ENCODE results near the gene DDN. TPM values are rescaled to one million over a fixed set of nuclear protein-coding genes. Genes with fewer than 3 reads are reported as not detected.

Gene DDN
- total and polyA plus RNA-seq, 2 donors (not counting 1 experiment from before 2014, with no cell fraction given): 0.10 to 0.75 TPM

DNA sequence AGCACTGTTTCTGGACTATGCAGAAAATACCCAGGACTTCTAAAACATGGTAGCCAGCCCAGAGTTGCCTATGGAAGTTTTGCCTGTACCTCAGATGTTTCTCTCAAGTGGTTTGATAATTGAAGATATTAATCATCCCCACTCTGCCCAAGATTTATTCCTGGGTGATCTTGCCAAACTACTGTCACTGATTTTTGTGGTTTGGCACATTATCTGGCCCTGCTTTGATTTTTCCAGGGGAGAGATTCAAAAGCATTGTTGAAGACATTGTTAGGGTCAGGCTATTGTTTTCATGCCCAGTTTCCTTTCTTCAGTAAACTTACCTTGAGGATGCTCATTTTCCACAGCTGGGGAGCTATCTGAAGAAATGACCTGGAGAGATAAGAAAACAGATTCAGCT, 13.6 kb upstream of the DDN start:
- no peak for TF ChIP-seq EZH2 (IDR thresholded peaks at IDR 0.05; ENCODE audit: borderline replicate concordance, insufficient read depth, low read depth, low read length, poor library complexity, severe bottlenecking)
- TF ChIP-seq, protein P1, sequence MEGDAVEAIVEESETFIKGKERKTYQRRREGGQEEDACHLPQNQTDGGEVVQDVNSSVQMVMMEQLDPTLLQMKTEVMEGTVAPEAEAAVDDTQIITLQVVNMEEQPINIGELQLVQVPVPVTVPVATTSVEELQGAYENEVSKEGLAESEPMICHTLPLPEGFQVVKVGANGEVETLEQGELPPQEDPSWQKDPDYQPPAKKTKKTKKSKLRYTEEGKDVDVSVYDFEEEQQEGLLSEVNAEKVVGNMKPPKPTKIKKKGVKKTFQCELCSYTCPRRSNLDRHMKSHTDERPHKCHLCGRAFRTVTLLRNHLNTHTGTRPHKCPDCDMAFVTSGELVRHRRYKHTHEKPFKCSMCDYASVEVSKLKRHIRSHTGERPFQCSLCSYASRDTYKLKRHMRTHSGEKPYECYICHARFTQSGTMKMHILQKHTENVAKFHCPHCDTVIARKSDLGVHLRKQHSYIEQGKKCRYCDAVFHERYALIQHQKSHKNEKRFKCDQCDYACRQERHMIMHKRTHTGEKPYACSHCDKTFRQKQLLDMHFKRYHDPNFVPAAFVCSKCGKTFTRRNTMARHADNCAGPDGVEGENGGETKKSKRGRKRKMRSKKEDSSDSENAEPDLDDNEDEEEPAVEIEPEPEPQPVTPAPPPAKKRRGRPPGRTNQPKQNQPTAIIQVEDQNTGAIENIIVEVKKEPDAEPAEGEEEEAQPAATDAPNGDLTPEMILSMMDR (IDR thresholded peaks at IDR 0.05): no peak
- Histone ChIP-seq H3K27me3 (replicated peaks in 1 of 4; ENCODE audit: control extremely low read depth in 1 of 4, control insufficient read depth in 3 of 4, insufficient read depth in 4 of 4, low read length in 3 of 4) (no peaks in the 10 kb centered on the region), H3K36me3 (replicated peaks in 1 of 2; ENCODE audit: control extremely low read depth in 1 of 2, control insufficient read depth in 1 of 2, extremely low read depth in 1 of 2, insufficient read depth in 2 of 2, low read length in 1 of 2) (peaks cover 2 to 36% of the 10 kb centered on the region in 2 experiments), H3K4me2 (replicated peaks; ENCODE audit: low read depth, low read length, poor library complexity, severe bottlenecking) (no peak overlapping the region), H2AFZ (ENCODE audit: insufficient read depth, low read depth, low read length, poor library complexity, severe bottlenecking) (no peak overlapping the region), H3K27ac (ENCODE audit: low read length in 2 of 2) (no peak overlapping the region), H3K4me3 (ENCODE audit: control extremely low read depth in 1 of 5, extremely low read depth in 1 of 5, insufficient read depth in 1 of 5, low read depth in 2 of 5, low read length in 4 of 5) (no peak overlapping the region), H3K9me3 (ENCODE audit: control extremely low read depth in 1 of 3, control insufficient read depth in 2 of 3, insufficient read depth in 1 of 3, low read length in 2 of 3) (no peaks in the 10 kb centered on the region), H3K4me1 (ENCODE audit: control insufficient read depth in 2 of 2, insufficient read depth in 2 of 2, low read length in 2 of 2) (peaks cover 7 to 8% of the 10 kb centered on the region in 2 donors), H4K20me1 (ENCODE audit: control insufficient read depth, insufficient read depth, low read length, poor library complexity, severe bottlenecking) (peaks cover 20% of the 10 kb centered on the region), H3K9ac (ENCODE audit: low read length) (no peak overlapping the region), H3K79me2 (ENCODE audit: control insufficient read depth, insufficient read depth, low read length) (peaks cover 38% of the 10 kb centered on the region)
- ATAC-seq (ENCODE audit: low read depth) (no peak), DNase-seq (no peak)
- Mint-ChIP-seq H3K27ac (no peak overlapping the region), H3K9me3 (ENCODE audit: insufficient read depth) (no peaks in the 10 kb centered on the region), H3K4me3 (no peak overlapping the region), H3K27me3 (no peaks in the 10 kb centered on the region), H3K4me1 (peaks cover 14% of the 10 kb centered on the region)
- ChIA-PET CTCF (interaction anchor here (0.7 to 7.2 kb wide), 3 partner anchors 16 to 54 kb away, joined by 3 to 61 read pairs (median 4); partner anchors contain the start of gene DDN), POLR2A (interaction anchor here (0.7 kb wide), 1 partner anchor 29 kb away, joined by 3 read pairs; no protein-coding TSS in a partner anchor)
- intact Hi-C loops (cut with micrococcal nuclease): no loop called here

DNA sequence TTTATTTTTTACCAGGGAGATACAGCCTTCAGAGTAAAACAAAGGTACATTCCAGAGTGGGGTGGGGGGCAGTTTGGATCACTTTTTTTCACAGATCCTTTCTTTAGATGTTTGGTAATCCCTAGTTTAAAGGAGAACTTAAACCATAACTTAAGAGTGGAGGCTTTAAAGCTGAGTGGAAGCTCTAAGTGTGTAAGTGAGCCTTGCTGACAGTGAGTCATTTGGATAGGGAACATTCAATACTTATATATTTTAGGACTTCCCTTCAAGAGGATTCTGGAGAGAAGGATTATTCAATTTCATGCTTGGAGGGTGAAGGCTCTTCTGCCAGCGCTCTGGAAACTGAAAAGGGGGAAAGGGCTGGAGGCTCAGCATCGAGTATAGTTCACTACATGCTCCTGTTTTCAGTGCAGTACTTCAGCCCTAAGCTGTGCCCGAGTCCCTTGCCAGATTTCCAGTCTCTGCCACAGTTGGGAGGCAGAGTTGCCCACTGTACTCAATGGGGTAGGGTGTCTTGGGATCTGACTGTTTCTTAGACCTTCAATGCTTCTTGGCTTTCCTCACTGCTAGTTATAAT, 11.0 kb upstream of the DDN start:
- intact Hi-C loops (cut with micrococcal nuclease): no loop called here
- Mint-ChIP-seq H3K9me3 (ENCODE audit: insufficient read depth) (no peaks in the 10 kb centered on the region), H3K27me3 (no peaks in the 10 kb centered on the region), H3K4me3 (no peak overlapping the region), H3K27ac (no peak overlapping the region), H3K4me1 (peaks cover 2% of the 10 kb centered on the region)
- ATAC-seq (ENCODE audit: low read depth) (no peak), DNase-seq (no peak)
- Histone ChIP-seq H3K4me2 (replicated peaks; ENCODE audit: low read depth, low read length, poor library complexity, severe bottlenecking) (no peak overlapping the region), H3K4me3 (ENCODE audit: control extremely low read depth in 1 of 5, extremely low read depth in 1 of 5, insufficient read depth in 1 of 5, low read depth in 2 of 5, low read length in 4 of 5) (no peak overlapping the region), H3K4me1 (ENCODE audit: control insufficient read depth in 2 of 2, insufficient read depth in 2 of 2, low read length in 2 of 2) (no peaks in the 10 kb centered on the region), H3K27me3 (replicated peaks in 1 of 4; ENCODE audit: control extremely low read depth in 1 of 4, control insufficient read depth in 3 of 4, insufficient read depth in 4 of 4, low read length in 3 of 4) (no peaks in the 10 kb centered on the region), H3K9ac (ENCODE audit: low read length) (no peak overlapping the region), H3K9me3 (ENCODE audit: control extremely low read depth in 1 of 3, control insufficient read depth in 2 of 3, insufficient read depth in 1 of 3, low read length in 2 of 3) (no peaks in the 10 kb centered on the region), H2AFZ (ENCODE audit: insufficient read depth, low read depth, low read length, poor library complexity, severe bottlenecking) (no peak overlapping the region), H3K36me3 (replicated peaks in 1 of 2; ENCODE audit: control extremely low read depth in 1 of 2, control insufficient read depth in 1 of 2, extremely low read depth in 1 of 2, insufficient read depth in 2 of 2, low read length in 1 of 2) (peaks cover 2 to 43% of the 10 kb centered on the region in 2 experiments), H3K27ac (ENCODE audit: low read length in 2 of 2) (no peak overlapping the region), H3K79me2 (ENCODE audit: control insufficient read depth, insufficient read depth, low read length) (peaks cover 13% of the 10 kb centered on the region), H4K20me1 (ENCODE audit: control insufficient read depth, insufficient read depth, low read length, poor library complexity, severe bottlenecking) (peaks cover 18% of the 10 kb centered on the region)
- TF ChIP-seq, protein P1 (IDR thresholded peaks at IDR 0.05): no peak
- no peak for TF ChIP-seq EZH2 (IDR thresholded peaks at IDR 0.05; ENCODE audit: borderline replicate concordance, insufficient read depth, low read depth, low read length, poor library complexity, severe bottlenecking)
- POLR2A ChIA-PET: no interaction called here
- CTCF ChIA-PET: no interaction called here
- WGBS (ENCODE audit: insufficient coverage): 100% methylated on average over 3 of the region's 3 CpGs

Data from B cell (primary cell).